Stimulated activated CD8-positive, alpha-beta memory T cell treated with anti-CD3 and anti-CD28 coated beads, Interleukin-4, amount 100 ng/mL, for 1 hour (primary cell): ENCODE data around the gene LTB4R2.
A peak's percentile ranks its signal among the peaks of the same experiment; 100 is the strongest.

Source experiments
- DNase-seq, 2 donors: peaks; one replicate each; pipeline ENCODE4 v3.0.0-alpha.2; 2020; ENCODE audit warnings: low read depth in 2 of 2, low spot score in 1 of 2

The LTB4R2 gene

DNA sequence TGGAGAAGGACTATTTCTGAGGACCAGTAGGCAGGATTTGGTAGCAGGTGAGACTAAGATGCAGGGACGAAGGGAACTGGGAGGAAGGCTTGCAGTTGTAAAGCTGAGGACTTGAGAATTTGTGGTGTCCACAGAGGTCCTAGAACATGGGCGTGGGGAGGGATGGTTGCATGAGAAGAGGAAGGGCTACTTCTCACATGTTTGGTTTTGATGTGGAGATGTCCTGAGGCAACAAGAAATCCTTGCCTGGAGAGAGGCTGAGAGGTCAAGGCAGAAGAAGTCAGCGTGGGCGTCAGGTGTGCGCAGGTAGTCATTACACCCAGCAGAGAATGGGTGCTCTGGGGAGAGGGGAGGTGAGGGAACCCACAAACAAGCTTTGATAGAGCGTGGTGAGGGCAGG, 32.9 kb upstream of the LTB4R2 start:
- DNase-seq = no peak

DNA sequence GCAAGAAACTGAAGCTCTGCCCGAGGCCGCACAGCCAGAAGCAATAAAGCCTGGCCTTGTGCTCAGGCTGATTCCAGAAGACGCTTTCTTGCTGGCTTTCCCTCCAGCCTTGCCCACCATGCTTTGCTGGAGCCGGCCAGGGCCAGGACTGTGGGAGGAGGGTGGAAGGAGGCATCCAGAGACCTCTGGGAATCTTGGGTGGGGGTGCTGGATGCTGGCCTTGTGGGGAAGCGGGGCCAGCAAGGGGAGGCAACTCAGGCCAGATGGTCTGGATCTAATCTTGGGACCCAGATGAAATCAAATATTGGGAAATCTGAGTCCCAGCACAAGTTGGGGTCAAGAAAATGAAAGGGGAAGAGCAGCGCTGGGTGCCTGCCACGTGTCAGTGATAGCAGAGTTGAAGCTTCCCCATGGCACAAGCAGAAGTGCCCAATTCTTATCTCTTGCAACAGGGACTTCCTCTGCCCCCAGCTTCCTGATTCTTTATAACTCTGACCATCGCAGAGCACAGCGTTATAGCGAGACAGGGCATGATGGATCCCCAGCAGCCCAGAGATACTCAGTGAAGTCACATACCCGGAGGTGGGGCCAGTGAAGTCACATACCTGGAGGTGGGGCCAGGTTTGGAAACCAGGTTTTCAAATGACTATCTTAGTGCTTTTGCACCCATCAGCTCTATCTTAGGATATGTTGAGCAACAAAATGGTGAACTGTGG, 32.2 kb upstream of the LTB4R2 start:
- DNase-seq = no peak

DNA sequence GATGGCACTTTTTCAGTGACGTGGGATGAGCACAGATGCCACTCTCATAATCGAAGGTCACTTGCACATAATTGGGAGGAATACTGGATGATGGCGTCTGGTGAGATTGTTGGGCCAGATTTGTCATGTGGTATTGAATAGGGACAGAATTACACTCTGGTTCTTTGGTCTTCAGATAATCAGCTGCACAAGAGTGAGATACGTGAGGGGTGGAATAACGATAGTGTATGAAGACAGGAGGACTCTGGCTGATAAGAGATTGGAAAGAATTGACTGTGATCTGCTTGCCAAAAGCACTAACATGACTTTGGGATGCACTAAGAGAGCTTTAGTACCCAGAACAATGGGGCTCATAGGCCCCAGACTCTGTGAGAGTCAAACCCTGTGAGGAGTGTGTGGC, 31.5 kb upstream of the LTB4R2 start:
- no peak for DNase-seq

DNA sequence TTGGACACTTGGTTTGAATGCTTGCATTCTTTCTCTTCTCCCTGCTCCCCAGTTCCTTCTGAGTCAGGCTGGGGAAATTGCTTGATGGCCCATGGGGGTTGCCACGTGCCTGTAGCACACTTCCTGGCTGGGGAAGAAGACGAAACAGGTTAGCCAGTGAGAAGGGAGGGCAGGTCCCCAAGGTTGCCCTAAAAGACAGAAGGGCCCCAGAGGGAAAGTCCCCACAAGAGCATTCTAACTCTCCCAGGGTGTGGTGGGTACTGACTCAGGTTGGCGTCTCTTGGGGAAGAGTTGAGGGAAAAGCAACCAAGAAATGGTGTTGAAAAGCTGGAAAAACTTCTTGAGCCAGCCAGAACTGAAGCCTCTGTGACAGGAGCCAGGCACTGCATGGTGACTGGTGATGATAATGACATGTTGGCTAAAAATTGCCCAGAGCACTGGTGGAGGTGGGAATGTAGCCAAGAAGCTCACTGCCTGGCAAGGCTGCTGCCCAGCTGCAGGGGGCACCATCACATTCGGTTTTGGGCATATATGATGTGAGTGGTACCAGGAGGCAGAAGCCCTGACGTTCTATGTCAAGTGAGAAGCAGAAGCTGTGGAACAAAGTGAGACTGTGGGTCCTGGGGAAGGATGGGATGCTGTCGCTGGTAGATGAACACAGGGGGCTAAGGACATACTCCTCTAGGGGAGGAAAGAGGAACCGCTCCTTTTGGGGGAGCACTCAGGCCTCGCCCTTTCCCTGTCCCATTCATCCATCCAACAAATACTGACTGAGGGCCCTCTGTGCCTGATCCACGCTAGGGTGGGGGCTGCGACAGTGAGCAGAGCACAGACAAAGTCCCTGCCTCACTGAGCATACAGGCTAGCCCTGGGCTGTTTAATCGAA, 30.4 kb upstream of the LTB4R2 start:
- no peak for DNase-seq

DNA sequence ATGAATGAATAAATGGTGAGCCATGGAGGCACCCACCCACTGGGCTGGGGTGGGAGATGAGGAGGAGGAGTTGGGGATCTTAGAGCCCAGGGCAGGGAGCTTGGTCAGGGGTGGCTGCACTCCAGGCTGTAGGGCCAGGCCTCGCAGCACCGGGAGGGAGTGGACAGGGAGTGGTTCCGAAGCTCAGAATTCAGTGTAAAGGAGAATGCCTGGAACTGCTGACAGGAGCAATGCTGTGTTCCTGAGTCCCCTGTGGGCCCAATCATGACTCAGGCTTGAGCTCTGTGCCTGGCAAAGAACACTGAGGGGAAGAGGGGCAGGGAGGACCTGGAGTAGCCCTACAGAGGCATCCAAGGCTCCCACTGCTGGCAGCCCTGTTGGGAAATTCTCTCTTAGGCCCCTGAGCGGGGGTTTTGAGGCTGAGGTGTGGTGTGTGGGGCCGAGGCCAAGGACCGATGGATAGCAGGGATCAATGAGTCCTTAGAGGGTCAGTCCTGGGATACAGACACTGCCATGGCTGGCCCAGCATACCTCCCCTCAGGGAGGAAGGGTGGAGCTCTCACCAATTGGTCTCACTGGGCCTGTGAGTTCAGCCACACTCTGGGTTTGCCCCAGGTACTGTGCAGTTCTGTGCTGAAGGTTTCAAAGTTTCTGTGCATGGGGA, 29.0 kb upstream of the LTB4R2 start:
- no peak for DNase-seq

DNA sequence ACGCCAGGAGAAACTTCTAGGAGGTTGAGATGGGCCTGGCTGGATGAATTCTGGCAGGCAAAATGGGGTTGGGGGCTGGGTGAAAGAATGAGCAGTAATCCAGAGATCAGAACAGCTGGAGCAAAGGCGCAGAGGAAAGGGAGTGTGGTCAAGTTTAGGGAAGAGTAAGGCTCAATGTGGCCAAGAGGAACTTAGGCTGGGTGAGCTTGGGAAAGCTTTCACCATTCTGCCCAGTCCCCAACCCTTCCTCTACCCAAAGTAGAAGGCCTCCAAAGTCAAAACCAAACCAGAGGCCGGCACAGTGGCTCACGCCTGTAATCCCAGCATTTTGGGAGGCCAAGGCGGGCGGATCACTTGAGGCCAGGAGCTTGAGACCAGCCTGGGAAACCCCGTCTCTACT, 28.3 kb upstream of the LTB4R2 start:
- DNase-seq = no peak

DNA sequence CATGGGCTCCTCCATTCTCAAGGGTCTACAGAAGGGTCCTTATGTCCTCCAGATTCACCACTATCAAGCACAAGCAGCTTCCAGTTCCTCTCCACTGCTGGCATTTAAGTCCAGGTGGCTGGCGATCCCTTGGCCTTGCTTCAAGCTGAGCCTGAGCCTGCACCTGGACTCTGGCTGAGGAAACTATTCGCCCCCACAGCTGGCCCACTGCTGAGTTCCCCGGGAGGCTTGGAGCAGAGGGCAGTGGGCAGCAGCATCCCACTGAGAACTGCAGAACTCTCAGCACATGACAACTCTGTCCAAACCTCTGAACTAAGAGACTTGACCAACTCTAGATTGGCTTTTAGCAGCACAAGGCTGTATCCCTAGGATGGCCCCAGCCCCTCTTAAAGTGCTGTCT, 27.2 kb upstream of the LTB4R2 start:
- no peak for DNase-seq

DNA sequence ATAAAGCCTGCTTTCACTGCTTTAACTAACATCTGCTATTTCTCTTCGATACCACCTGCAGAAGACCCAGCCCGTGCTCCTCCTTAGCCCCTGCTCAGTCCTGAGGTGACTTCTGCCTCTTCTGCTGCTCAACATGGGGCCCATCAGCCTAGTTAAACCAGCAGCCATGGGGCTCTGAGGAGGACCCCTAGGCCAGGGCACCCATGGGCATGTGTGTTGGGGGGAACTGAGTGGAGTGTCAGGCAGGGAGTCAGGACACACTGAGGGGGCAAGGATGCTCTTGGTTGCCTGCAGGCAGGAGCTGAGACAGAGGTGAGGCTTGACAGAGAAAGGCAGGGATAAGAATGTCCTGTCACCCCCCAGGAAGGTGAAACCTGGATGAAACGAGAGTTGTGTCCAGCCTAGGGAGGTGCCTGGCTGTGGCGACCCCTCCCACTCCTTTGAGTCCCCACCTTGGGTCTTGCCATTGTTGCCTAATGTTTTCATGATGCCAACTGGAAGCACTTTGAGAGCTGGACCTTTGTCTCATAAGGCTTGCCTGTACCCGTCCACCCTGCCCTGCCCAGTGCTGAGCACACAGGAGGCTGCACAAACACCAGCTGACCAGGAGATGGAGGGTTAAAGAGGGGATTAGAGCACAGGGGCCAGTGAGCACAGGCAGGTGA, 26.0 kb upstream of the LTB4R2 start:
- no peak for DNase-seq

DNA sequence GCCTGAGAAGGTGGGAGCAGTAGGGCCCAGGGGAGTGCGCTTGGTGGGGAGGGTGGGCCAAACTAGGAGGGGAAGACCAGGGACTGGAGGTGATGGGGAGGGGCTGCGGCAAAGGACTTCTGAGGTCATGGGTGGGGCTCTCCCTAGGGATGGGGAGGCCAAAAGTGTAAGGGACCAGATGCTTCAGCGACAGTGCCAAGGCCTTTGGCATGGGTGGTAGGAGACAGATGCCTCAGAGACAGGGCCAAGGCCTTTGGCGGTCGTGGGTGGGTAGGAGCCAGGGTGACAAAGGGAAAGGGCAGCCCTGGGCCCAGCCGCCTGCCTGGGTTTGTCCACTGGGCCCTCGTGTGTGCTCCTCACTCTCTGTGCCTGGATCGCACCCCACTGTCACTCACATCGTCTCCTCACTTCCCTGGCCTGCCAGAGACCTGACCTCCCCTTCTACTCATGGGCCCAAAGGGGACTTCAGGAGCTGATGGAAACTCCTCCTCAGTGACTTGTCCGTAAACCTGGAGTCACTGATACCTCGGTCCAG, 25.4 kb upstream of the LTB4R2 start:
- no peak for DNase-seq

DNA sequence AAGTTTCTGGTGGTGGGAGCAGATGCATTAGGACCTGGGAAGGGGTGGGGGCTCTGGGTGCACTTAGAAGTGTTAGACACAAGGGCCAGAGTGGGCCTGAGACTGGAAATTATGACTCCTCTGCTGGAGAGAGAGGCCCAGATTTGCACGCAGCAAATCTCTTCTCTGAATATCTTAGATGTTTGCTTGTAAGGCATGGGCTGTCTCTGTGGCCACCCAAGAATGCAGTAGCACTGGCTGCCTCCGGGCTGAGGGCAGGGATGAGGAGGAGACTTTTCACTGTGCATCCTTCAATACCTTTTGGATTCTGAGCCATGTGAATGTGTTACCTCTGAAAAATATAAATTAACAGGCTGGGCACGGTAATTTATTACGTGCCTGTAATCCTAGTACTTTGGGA, 24.6 kb upstream of the LTB4R2 start:
- no peak for DNase-seq

DNA sequence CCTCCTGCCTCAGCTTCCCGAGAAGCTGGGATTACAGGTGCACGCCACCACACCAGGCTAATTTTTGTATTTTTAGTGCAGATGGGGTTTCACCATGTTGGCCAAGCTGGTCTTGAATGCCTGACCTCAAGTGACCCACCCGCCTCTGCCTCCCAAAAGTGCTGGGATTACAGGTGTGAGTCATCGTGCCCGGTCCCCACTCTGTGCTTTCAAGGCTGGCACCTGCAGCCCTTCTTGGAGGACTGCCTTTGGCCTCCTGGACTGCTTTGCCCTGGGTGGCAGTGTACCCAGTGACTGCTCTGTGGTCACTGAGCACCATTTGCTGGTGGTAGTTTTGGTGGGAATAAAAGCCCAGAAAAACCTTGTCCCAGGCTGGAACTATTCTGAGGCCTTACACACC, 22.9 kb upstream of the LTB4R2 start:
- no peak for DNase-seq

DNA sequence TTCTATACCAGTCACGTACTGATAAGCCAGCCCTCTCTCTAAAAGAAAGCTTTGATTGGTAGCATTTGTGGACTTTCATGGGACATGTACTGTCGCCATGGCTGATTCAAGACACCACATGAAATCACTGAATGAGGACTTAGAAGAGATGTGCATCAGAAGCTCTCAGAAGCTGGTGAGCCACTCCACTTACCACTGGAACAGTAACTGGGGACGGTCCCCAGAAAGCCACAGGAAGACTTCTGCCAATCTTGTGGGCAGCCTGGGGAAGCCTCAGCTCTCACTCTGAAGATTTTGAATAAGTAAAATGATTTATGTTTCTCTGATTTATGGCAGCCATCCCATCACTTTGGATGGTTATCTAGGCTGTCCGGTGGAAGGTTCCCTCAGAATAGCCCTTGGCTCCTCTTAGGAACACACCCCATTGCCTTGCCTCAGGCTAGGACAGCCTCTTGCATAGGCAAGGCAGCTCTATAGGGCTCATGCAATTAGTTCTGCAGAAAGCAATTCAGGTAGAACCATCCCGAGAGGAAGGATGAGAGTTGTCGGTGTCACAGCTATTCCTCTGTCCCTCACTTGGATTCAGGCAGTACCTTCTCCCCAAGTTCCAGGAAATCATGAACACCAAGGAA, 20.2 kb upstream of the LTB4R2 start:
- no peak for DNase-seq

DNA sequence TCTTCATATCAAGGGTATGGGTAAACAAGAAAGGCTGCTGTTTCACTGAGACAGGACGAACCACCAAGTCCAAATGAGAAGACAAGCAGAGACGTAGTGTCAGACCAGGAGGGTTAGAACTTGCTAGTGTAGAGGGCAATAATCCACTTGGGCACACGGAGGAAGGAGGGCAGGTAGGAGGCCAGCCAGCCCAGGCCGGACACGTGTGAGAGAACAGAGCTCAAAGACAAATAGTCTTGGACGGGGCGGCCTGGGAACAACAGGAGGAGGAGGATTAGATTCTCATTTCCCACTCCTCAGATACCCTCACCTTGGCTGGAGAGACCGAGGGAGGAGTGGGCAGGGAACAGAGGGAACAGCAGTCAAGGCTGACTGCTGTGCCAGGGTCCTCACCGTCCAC, 19.2 kb upstream of the LTB4R2 start:
- no peak for DNase-seq

DNA sequence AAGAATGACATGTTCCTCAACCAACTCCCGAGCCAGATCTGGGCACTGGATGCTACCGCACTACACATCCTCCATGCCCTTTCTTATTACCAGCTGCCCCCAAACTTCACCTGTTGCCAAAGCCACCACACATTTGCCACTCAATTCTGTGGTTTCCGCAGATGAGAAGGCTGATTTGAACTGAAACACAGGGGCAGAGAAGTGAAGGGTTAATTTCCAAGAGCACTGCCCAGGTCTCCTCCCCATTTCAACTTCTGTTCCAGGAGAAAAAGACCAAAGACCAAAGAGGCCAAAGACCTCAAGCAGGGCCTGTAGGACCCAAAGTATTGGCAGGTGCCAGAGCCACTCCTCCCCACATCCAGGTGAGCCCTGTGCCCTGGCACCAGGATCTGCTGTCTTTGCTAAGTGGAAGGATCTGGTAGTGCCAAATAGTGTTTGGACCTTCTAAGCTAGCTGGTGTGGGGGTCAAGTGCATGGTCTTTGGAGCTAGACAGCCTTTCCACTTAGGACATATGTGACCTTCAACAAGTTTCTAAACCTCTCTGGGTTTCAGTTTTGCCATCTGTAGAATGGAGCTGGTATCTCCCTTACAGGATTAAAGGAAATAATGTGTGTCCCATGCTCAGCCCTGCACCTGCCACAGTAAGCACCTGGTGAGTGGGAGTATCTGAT, 18.4 kb upstream of the LTB4R2 start:
- DNase-seq = no peak

DNA sequence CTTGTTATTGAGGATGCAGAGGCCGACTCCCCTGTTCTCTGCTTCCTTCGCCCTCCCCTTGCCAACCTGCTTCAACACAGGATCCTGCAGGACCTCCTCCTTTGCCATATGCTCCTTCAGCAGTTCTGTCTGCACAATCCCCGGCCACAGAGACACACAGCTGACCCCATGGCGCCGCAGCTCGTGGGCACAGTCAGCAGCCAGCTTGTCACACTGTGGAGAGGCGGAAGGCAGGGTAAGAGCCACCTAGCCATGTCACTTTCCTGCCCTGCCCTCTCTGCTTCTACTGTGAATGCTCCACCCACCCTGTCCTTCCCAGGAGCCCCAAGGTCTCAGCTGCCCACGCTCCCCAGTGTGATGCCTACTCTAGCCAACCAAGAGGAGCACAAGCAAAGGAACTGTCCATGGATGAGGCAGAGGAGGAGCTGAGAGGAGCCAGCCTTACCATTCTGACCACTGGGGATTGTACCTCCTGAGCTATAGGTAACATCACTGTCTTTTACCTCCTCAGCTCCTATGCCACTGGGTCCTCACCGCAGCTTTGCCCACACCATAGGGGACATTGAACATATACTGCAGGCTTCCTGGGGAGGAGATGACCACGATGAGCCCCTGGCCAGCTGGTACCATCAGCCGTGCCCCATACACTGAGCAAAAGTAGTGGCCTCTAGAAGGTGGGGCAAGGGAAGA, 17.7 kb upstream of the LTB4R2 start:
- no peak for DNase-seq

DNA sequence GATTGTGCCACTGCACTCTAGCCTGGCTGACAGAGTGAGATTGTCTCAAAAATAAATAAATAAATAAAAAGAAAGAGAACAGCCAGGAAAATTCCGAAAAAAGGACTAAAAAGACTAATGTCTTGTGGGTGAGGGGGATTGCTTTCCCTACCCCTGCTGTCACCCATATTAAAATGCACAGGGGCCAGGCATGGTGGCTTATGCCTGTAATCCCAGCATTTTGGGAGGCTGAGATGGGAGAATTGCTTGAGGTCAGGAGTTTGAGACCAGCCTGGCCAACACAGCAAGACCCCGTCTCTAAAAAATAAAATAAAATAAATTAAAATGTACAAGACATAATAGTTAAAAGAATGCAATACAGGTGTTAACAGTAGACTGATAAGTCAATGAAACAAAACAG, 16.4 kb upstream of the LTB4R2 start:
- DNase-seq = no peak

DNA sequence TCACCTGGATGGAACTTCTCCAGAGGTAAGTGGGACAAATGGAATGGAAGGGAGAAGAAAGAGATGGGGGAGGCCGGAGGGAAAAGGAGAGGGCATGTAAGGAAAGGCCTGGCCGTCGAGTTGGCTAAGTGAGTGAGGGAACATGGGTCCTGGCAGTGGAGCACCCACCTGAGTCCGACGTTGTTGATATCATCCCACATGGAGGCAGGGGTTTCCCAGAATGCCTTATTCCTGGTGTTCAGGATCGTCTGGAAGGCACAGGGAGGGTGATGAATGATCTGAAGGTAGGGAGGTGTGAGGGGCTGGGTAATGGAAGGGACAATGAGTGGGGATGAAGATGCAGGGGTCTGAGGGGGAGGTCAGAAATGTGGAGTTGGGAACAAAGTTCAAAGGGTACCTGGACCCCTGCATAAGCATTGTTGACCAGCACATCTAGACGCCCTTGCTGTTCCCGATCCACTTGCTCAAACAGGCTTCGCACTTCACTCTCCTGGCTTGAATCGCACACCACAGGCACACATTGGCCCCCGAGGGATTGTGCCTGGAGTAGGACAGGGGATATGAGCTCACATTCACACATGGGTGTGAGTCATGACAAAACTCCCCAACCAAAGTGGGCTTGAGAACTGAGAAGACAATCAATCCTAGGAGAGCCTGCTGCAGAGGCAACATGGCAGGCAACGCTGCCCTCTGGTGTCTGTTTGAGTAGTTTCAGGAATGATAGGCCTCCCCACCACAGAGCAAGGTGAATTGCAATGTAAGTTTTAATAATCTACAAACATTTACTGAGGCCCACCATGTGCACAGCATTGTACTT, 13.4 kb upstream of the LTB4R2 start:
- peak; percentile 23 to 44 for DNase-seq

DNA sequence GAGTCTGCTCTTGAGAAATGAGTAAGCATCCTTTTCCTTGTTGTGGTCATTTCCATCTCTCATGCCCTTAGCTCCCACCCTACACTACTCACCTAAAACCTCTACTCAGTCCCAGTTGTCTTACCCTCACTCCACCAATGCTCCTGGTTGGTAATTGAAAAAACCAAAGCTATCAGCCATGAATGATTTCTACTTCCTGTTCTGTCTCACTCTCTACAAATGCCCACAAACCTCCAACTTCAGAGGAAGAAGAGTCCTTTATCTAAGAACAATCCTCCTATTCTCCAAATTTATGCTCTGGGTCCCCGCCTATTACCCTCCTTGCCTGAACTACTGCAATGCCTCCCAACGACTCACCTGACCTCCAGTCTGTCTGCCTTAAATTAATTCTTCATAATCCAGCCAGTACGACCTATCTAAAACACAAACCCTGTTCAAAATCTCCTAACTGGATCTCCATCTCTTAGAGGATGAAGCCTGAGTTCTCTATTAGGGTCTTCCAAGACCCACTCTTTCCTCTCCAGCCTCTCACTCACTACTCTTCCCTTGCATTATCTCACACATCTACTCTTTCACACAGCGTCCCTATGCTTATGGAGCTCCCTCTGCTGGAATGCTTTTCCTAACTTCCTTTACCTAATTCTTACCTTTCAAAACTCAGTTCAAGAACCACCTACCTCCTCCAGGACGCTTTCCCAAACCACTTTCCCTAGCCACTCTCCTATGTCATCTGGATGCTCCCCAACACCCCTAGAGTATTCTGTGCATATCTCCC, 12.6 kb upstream of the LTB4R2 start:
- DNase-seq = no peak
